ENCODE results near the gene ISL1.

ISL1 gene

DNA sequence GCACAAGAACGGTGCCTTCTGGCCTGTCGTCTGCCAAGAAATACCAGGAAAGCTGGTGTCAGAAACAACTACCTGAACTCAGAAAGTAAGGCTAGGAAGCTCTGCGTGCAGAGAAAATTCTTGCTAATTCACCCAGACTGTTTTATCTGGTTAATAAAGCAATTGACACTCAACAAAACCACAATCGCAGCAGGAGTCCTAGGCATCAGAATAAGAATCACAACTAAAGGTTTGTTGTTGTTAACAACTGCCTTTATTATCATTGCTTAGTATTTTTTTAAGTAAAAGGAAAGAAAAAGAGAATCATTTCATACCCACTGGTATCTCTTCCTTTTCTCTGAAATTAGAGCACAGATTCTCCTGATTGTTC lies 3.9 kb upstream of the ISL1 start:
- Histone ChIP-seq H3K18ac (ENCODE audit: low read length) (no peak overlapping the region), H3K9ac (ENCODE audit: low read length) (no peak overlapping the region), H3K4ac (ENCODE audit: low read depth, low read length) (no peak overlapping the region), H3K79me1 (ENCODE audit: low read length) (peaks cover 28% of the 10 kb centered on the region), H3K14ac (ENCODE audit: low read length) (no peak overlapping the region), H2BK120ac (ENCODE audit: insufficient read depth, low read length, poor library complexity) (no peak overlapping the region), H3K23ac (ENCODE audit: low read length) (no peak overlapping the region), H3K9me3 (ENCODE audit: insufficient read depth, low read depth, low read length) (no peaks in the 10 kb centered on the region), H2AK5ac (ENCODE audit: low read length) (no peak overlapping the region), H4K8ac (ENCODE audit: low read depth, low read length) (no peak overlapping the region), H3K4me2 (ENCODE audit: low read length) (peak overlapping the region; percentile 76), H3K36me3 (ENCODE audit: control insufficient read depth in 1 of 2, insufficient read depth in 2 of 2, low read length in 2 of 2) (no peaks in the 10 kb centered on the region), H3K27ac (ENCODE audit: low read depth, low read length) (peak overlapping the region; percentile 62), H2AFZ (ENCODE audit: insufficient read depth, low read length, poor library complexity) (no peak overlapping the region), H3K79me2 (ENCODE audit: control insufficient read depth, insufficient read depth, low read length, poor library complexity) (peaks cover 17% of the 10 kb centered on the region), H3K4me3 (ENCODE audit: low read depth, low read length) (no peak overlapping the region), H2BK5ac (ENCODE audit: low read depth, low read length, poor library complexity) (no peak overlapping the region), H4K91ac (ENCODE audit: low read depth, low read length) (peak overlapping the region; percentile 37), H2BK12ac (ENCODE audit: low read length) (no peak overlapping the region), H3K4me1 (ENCODE audit: control insufficient read depth in 1 of 2, insufficient read depth in 2 of 2, low read length in 2 of 2) (peaks cover 4 to 17% of the 10 kb centered on the region in 2 experiments), H4K12ac (ENCODE audit: low read depth, low read length) (no peak overlapping the region), H3K27me3 (ENCODE audit: insufficient read depth, low read length) (no peaks in the 10 kb centered on the region)
- DNase-seq = no peak
- WGBS (ENCODE audit: extremely low coverage, insufficient coverage, insufficient read length) = no CpG with 5 or more reads among the region's 4 CpGs

GRCh38 chr5:51380603-51381207 lies 2.5 kb upstream of the ISL1 start:
- Histone ChIP-seq H3K36me3 (ENCODE audit: control insufficient read depth in 1 of 2, insufficient read depth in 2 of 2, low read length in 2 of 2) (no peaks in the 10 kb centered on the region), H3K79me1 (ENCODE audit: low read length) (peaks cover 28% of the 10 kb centered on the region), H3K79me2 (ENCODE audit: control insufficient read depth, insufficient read depth, low read length, poor library complexity) (peaks cover 17% of the 10 kb centered on the region), H4K8ac (ENCODE audit: low read depth, low read length) (no peak overlapping the region), H2BK12ac (ENCODE audit: low read length) (no peak overlapping the region), H3K23ac (ENCODE audit: low read length) (no peak overlapping the region), H2AK5ac (ENCODE audit: low read length) (no peak overlapping the region), H3K4me2 (ENCODE audit: low read length) (peak overlapping the region; percentile 71), H3K4me3 (ENCODE audit: low read depth, low read length) (no peak overlapping the region), H3K4ac (ENCODE audit: low read depth, low read length) (no peak overlapping the region), H3K9ac (ENCODE audit: low read length) (no peak overlapping the region), H2AFZ (ENCODE audit: insufficient read depth, low read length, poor library complexity) (no peak overlapping the region), H3K14ac (ENCODE audit: low read length) (no peak overlapping the region), H4K91ac (ENCODE audit: low read depth, low read length) (no peak overlapping the region), H3K9me3 (ENCODE audit: insufficient read depth, low read depth, low read length) (no peaks in the 10 kb centered on the region), H2BK5ac (ENCODE audit: low read depth, low read length, poor library complexity) (no peak overlapping the region), H3K27me3 (ENCODE audit: insufficient read depth, low read length) (no peaks in the 10 kb centered on the region), H4K12ac (ENCODE audit: low read depth, low read length) (no peak overlapping the region), H2BK120ac (ENCODE audit: insufficient read depth, low read length, poor library complexity) (no peak overlapping the region), H3K18ac (ENCODE audit: low read length) (no peak overlapping the region), H3K4me1 (ENCODE audit: control insufficient read depth in 1 of 2, insufficient read depth in 2 of 2, low read length in 2 of 2) (peaks cover 4 to 17% of the 10 kb centered on the region in 2 experiments), H3K27ac (ENCODE audit: low read depth, low read length) (no peak overlapping the region)
- peak in 1 of 2 donors; percentile 55 for DNase-seq
- WGBS (ENCODE audit: extremely low coverage, insufficient coverage, insufficient read length) = no CpG with 5 or more reads among the region's 7 CpGs

GRCh38 chr5:51381761-51382474 lies 1.3 kb upstream of the ISL1 start:
- H4K12ac ChIP-seq (ENCODE audit: low read depth, low read length) = no peak overlapping the region
- H3K14ac ChIP-seq (ENCODE audit: low read length) = peak overlapping the region; percentile 22
- no peaks in the 10 kb centered on the region for H3K9me3 ChIP-seq (ENCODE audit: insufficient read depth, low read depth, low read length)
- H4K8ac ChIP-seq (ENCODE audit: low read depth, low read length) = peak overlapping the region; percentile 33
- no peak overlapping the region for H2BK12ac ChIP-seq (ENCODE audit: low read length)
- peak overlapping the region; percentile 77 for H3K27ac ChIP-seq (ENCODE audit: low read depth, low read length)
- peaks cover 4 to 19% of the 10 kb centered on the region in 2 experiments for H3K4me1 ChIP-seq (ENCODE audit: control insufficient read depth in 1 of 2, insufficient read depth in 2 of 2, low read length in 2 of 2)
- no peak overlapping the region for H3K18ac ChIP-seq (ENCODE audit: low read length)
- H3K23ac ChIP-seq (ENCODE audit: low read length) = no peak overlapping the region
- no peak overlapping the region for H4K91ac ChIP-seq (ENCODE audit: low read depth, low read length)
- H2AK5ac ChIP-seq (ENCODE audit: low read length) = no peak overlapping the region
- H3K9ac ChIP-seq (ENCODE audit: low read length) = peak overlapping the region; percentile 96
- no peaks in the 10 kb centered on the region for H3K36me3 ChIP-seq (ENCODE audit: control insufficient read depth in 1 of 2, insufficient read depth in 2 of 2, low read length in 2 of 2)
- H2BK5ac ChIP-seq (ENCODE audit: low read depth, low read length, poor library complexity) = peak overlapping the region; percentile 48
- H3K4me3 ChIP-seq (ENCODE audit: low read depth, low read length) = peak overlapping the region; percentile 66
- DNase-seq = peak in 1 of 2 donors; percentile 12
- H3K4me2 ChIP-seq (ENCODE audit: low read length) = peak overlapping the region; percentile 71
- peaks cover 19% of the 10 kb centered on the region for H3K79me2 ChIP-seq (ENCODE audit: control insufficient read depth, insufficient read depth, low read length, poor library complexity)
- H3K27me3 ChIP-seq (ENCODE audit: insufficient read depth, low read length) = no peaks in the 10 kb centered on the region
- no CpG with 5 or more reads among the region's 19 CpGs for WGBS (ENCODE audit: extremely low coverage, insufficient coverage, insufficient read length)
- H2BK120ac ChIP-seq (ENCODE audit: insufficient read depth, low read length, poor library complexity) = no peak overlapping the region
- no peak overlapping the region for H2AFZ ChIP-seq (ENCODE audit: insufficient read depth, low read length, poor library complexity)
- peak overlapping the region; percentile 78 for H3K4ac ChIP-seq (ENCODE audit: low read depth, low read length)
- H3K79me1 ChIP-seq (ENCODE audit: low read length) = peaks cover 34% of the 10 kb centered on the region

DNA sequence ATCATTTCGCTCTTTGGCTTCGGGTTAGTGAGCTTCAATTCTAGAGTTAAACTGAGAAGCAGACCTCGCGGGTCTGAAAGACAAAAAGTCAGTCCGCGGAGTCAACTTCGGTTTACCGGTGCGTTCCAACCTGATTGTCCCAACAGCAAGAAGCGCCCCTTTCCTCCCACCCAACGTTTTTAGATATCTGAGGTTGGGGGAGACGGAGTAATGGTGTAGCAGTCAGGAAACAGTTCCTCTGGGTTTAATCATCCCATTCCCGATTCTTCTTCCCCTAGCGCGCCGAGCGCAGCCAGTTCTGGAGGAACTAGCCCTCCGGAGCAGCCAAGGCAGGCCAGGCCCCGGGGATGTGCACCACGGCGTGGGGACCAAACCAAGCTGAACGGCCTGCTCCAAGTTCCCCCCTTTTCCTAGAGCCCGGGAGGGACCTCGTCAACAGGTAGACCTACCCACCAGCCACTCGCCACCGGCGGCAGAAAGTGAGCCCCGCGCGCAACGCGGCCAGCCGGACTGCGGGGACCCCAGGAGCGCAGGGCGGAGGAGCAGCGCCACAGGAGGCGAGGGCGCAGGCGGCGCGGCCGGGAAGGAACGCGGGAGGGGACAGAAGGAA lies 622 bp upstream of the ISL1 start:
- peak overlapping the region; percentile 97 for H3K14ac ChIP-seq (ENCODE audit: low read length)
- H3K36me3 ChIP-seq (ENCODE audit: control insufficient read depth in 1 of 2, insufficient read depth in 2 of 2, low read length in 2 of 2) = peaks cover 5 to 6% of the 10 kb centered on the region in 2 experiments
- H4K91ac ChIP-seq (ENCODE audit: low read depth, low read length) = peak overlapping the region; percentile 28
- peak overlapping the region; percentile 6 for H4K12ac ChIP-seq (ENCODE audit: low read depth, low read length)
- peak overlapping the region; percentile 100 for H3K9ac ChIP-seq (ENCODE audit: low read length)
- H3K79me1 ChIP-seq (ENCODE audit: low read length) = peaks cover 39% of the 10 kb centered on the region
- H4K8ac ChIP-seq (ENCODE audit: low read depth, low read length) = peak overlapping the region; percentile 72
- peak overlapping the region; percentile 82 for H2AFZ ChIP-seq (ENCODE audit: insufficient read depth, low read length, poor library complexity)
- H3K79me2 ChIP-seq (ENCODE audit: control insufficient read depth, insufficient read depth, low read length, poor library complexity) = peaks cover 25% of the 10 kb centered on the region
- H3K4me1 ChIP-seq (ENCODE audit: control insufficient read depth in 1 of 2, insufficient read depth in 2 of 2, low read length in 2 of 2) = peaks cover 4 to 23% of the 10 kb centered on the region in 2 experiments
- no CpG with 5 or more reads among the region's 45 CpGs for WGBS (ENCODE audit: extremely low coverage, insufficient coverage, insufficient read length)
- peak in 1 of 2 donors; percentile 4 for DNase-seq
- H2BK5ac ChIP-seq (ENCODE audit: low read depth, low read length, poor library complexity) = peak overlapping the region; percentile 89
- H2AK5ac ChIP-seq (ENCODE audit: low read length) = peak overlapping the region; percentile 72
- H3K27me3 ChIP-seq (ENCODE audit: insufficient read depth, low read length) = no peaks in the 10 kb centered on the region
- no peaks in the 10 kb centered on the region for H3K9me3 ChIP-seq (ENCODE audit: insufficient read depth, low read depth, low read length)
- peak overlapping the region; percentile 99 for H3K4me3 ChIP-seq (ENCODE audit: low read depth, low read length)
- no peak overlapping the region for H3K23ac ChIP-seq (ENCODE audit: low read length)
- peak overlapping the region; percentile 98 for H3K18ac ChIP-seq (ENCODE audit: low read length)
- H2BK12ac ChIP-seq (ENCODE audit: low read length) = no peak overlapping the region
- peak overlapping the region; percentile 71 for H3K4me2 ChIP-seq (ENCODE audit: low read length)
- H3K27ac ChIP-seq (ENCODE audit: low read depth, low read length) = peak overlapping the region; percentile 77
- peak overlapping the region; percentile 89 for H3K4ac ChIP-seq (ENCODE audit: low read depth, low read length)
- peak overlapping the region; percentile 49 for H2BK120ac ChIP-seq (ENCODE audit: insufficient read depth, low read length, poor library complexity)
